WTC11 (cell line): ENCODE measurements around the gene SIN3A. TPM values are rescaled to one million over a fixed set of nuclear protein-coding genes. Genes with fewer than 3 reads are reported as not detected.

Experiments
- ATAC-seq: fragments of 200-7000 bp; cut with Tn5 transposase; 2 replicates; pipeline ENCODE4 v1.10.0; 2021; ENCODE audit warnings: mild to moderate bottlenecking, moderate library complexity
- CTCF ChIA-PET: fragments of 300-600 bp; sonication (Branson Sonifier 250); formaldehyde crosslinking; loops from one replicate; lab custom pipeline; 2021; ENCODE audit warnings: antibody characterized with exemption; lab: Charles Lee
- POLR2A ChIA-PET: fragments of 350-600 bp; sonication (Branson Sonifier 250); formaldehyde crosslinking; loops from one replicate; lab custom pipeline; 2021; ENCODE audit warnings: antibody characterized with exemption; lab: Charles Lee
- DNase-seq: peaks from one replicate; pipeline ENCODE4 v3.0.0; 2021; ENCODE audit warnings: low spot score
- H3K27ac Mint-ChIP-seq: 2 replicates; pipeline ENCODE4 v1.8.0; 2021; ENCODE audit warnings: mixed read lengths
- H3K27me3 Mint-ChIP-seq: 2 replicates; pipeline ENCODE4 v1.8.0; 2021; ENCODE audit warnings: low read depth, mild to moderate bottlenecking, moderate library complexity, mixed read lengths
- H3K36me3 Mint-ChIP-seq: 2 replicates; pipeline ENCODE4 v1.8.0; 2021; ENCODE audit warnings: mixed read lengths
- H3K4me1 Mint-ChIP-seq: 2 replicates; pipeline ENCODE4 v1.8.0; 2022; ENCODE audit warnings: mixed read lengths
- H3K4me3 Mint-ChIP-seq: 2 replicates; pipeline ENCODE4 v1.8.0; 2021; ENCODE audit warnings: mild to moderate bottlenecking, moderate library complexity, mixed read lengths
- H3K9me3 Mint-ChIP-seq: 2 replicates; pipeline ENCODE4 v1.8.0; 2021; ENCODE audit warnings: mixed read lengths
- ATF2 ChIP-seq: sonication (generic); formaldehyde crosslinking; IDR thresholded peaks from 2 replicates; pipeline ENCODE4 v1.8.1; 2022; ENCODE audit warnings: low read depth, missing genetic modification reagents, borderline replicate concordance
- CREB1 ChIP-seq: sonication (generic); formaldehyde crosslinking; IDR thresholded peaks from 2 replicates; pipeline ENCODE4 v1.8.0; 2023; ENCODE audit warnings: mild to moderate bottlenecking, missing genetic modification reagents
- ESRRA ChIP-seq: sonication (generic); formaldehyde crosslinking; IDR thresholded peaks from 2 replicates; pipeline ENCODE4 v1.8.1; 2022; ENCODE audit warnings: mild to moderate bottlenecking, missing genetic modification reagents, borderline replicate concordance
- ETV6 ChIP-seq: sonication (generic); formaldehyde crosslinking; IDR thresholded peaks from 2 replicates; pipeline ENCODE4 v1.8.1; 2022; ENCODE audit warnings: mild to moderate bottlenecking, missing genetic modification reagents
- KAT7 ChIP-seq: sonication (generic); formaldehyde crosslinking; IDR thresholded peaks from 2 replicates; pipeline ENCODE4 v1.8.1; 2023; ENCODE audit warnings: missing genetic modification reagents, mild to moderate bottlenecking, borderline replicate concordance
- NFE2L1 ChIP-seq: sonication (generic); formaldehyde crosslinking; IDR thresholded peaks from 2 replicates; pipeline ENCODE4 v1.8.1; 2023; ENCODE audit warnings: missing genetic modification reagents
- PRRX2 ChIP-seq: fragments of 250-450 bp; sonication (Bioruptor Pico); IDR thresholded peaks from 2 replicates; pipeline ENCODE4 v1.8.0; 2021; ENCODE audit warnings: mild to moderate bottlenecking
- STAT6 ChIP-seq: sonication (generic); formaldehyde crosslinking; conservative IDR thresholded peaks from 2 replicates; pipeline ENCODE4 v1.8.1; 2023; ENCODE audit warnings: mild to moderate bottlenecking, low read depth, missing genetic modification reagents, moderate library complexity
- ZSCAN18 ChIP-seq: fragments of 250-450 bp; sonication (Bioruptor Pico); IDR thresholded peaks from 2 replicates; pipeline ENCODE4 v2.1.2; 2022; ENCODE audit warnings: mild to moderate bottlenecking, moderate library complexity
- microRNA-seq: library from miRNA; unstranded; fragments of <30 nt; microRNA quantifications from one replicate; pipeline ENCODE4 v1.2.0, GENCODE V29; 2022; ENCODE audit warnings: borderline number of aligned reads
- total RNA-seq: library from RNA; stranded (reverse); gene quantifications from 3 replicates; pipeline ENCODE4 v1.2.3, GENCODE V29; 2021

Gene SIN3A
- total RNA-seq, 1 experiment from 2014 or later: 113 TPM

DNA sequence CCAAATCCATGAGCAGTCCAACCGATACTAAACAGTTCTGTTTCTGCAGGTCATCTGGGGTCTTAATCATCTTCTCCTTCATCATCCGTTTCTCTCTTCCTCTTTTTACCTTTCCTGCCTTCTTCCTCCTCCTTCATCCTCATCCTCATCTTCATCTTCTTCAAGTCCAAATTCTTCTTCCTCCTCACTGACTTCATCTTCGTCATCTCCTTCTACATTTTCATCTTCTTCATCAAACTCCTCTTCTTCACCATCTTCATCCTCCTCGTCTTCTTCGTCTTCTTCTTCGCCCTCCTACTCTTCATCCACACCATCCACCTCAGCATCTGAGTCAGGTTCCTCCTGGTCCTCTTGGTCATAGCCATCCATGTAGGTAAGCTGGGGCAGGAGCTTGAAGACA lies 129.8 kb downstream of the SIN3A start:
- ChIA-PET POLR2A (no interaction called here), CTCF (interaction anchor here (1.3 kb wide), 1 partner anchor 46 kb away, joined by 4 read pairs; no protein-coding TSS in a partner anchor)
- ATAC-seq (no peak), DNase-seq (no peak)
- no peaks in the 10 kb centered on the region for H3K36me3 Mint-ChIP-seq
- H3K4me1 Mint-ChIP-seq: no peaks in the 10 kb centered on the region
- H3K27ac Mint-ChIP-seq: no peak overlapping the region
- peaks cover 19% of the 10 kb centered on the region for H3K9me3 Mint-ChIP-seq
- H3K27me3 Mint-ChIP-seq: peaks cover 26% of the 10 kb centered on the region
- TF ChIP-seq ESRRA: no peak
- no peak for TF ChIP-seq ZSCAN18 (CRISPR knock-in tag)
- TF ChIP-seq ATF2 (CRISPR knock-in tag): no peak
- TF ChIP-seq PRRX2: no peak
- TF ChIP-seq STAT6: no peak
- no peak for TF ChIP-seq KAT7 (CRISPR knock-in tag)
- TF ChIP-seq ETV6 (CRISPR knock-in tag): no peak
- TF ChIP-seq NFE2L1 (CRISPR knock-in tag): no peak
- no peak for TF ChIP-seq CREB1 (CRISPR knock-in tag)
- no peak overlapping the region for H3K4me3 Mint-ChIP-seq

Small RNAs within 50 kb of the gene (microRNA-seq; reads per million reads assigned to microRNA genes)
- not detected for gene MIR631

Other genes starting within 250 kb of the SIN3A start
- 39.9 to 52.8 TPM (median 41.6 TPM) in 3 replicates for gene C15orf39, start 249.8 kb downstream of the SIN3A start, total RNA-seq
- 0.52 to 0.60 TPM (median 0.55 TPM) in 3 replicates for gene GOLGA6C, start 193.4 kb downstream of the SIN3A start, total RNA-seq
- gene GOLGA6D, start 168.9 kb downstream of the SIN3A start, total RNA-seq: 2.1 to 2.6 TPM (median 2.6 TPM) in 3 replicates
- gene COMMD4, start 115.6 kb downstream of the SIN3A start, total RNA-seq: 116 to 140 TPM (median 129 TPM) in 3 replicates
- 24.8 to 25.2 TPM (median 24.9 TPM) in 3 replicates for gene NEIL1, start 104.7 kb downstream of the SIN3A start, total RNA-seq
- gene MAN2C1, start 83.1 kb downstream of the SIN3A start, total RNA-seq: 148 to 155 TPM (median 151 TPM) in 3 replicates
- 36.1 to 45.5 TPM (median 36.6 TPM) in 3 replicates for gene PTPN9, start 127.6 kb upstream of the SIN3A start, total RNA-seq
- 25.9 to 28.4 TPM (median 27.9 TPM) in 3 replicates for gene SNUPN, start 174.0 kb upstream of the SIN3A start, total RNA-seq
- gene IMP3, start 188.5 kb upstream of the SIN3A start, total RNA-seq: 93.7 to 107 TPM (median 94.8 TPM) in 3 replicates
- gene SNX33, start 196.2 kb upstream of the SIN3A start, total RNA-seq: 17.8 to 19.8 TPM (median 18.9 TPM) in 3 replicates